ENCODE measurements around the gene SH3RF3. TPM values are rescaled to one million over a fixed set of nuclear protein-coding genes. Genes with fewer than 3 reads are reported as not detected.

Gene SH3RF3
- total RNA-seq, 1 experiment from 2014 or later, result 1.0 TPM

DNA sequence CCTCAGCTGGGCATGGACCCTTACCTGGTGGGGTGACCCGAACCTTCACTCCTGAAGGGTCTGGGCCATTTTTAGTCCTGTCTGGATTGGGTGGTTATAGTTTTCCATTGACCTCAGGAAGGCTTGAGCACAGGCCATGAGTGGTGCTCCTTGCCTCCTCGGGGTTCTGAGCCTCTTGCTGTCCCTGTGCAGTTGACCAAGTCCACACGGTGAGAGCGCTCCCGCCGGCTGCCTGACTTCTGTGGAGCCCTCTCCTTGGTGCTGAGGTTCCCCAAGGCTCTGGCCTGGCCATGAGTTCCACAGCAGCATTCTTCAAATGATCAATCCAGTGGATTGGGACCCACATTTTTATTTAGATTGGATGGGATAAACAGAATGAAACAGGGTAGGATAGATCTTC is 325.3 kb downstream of the SH3RF3 start (continued):
- TF ChIP-seq, protein P1, sequence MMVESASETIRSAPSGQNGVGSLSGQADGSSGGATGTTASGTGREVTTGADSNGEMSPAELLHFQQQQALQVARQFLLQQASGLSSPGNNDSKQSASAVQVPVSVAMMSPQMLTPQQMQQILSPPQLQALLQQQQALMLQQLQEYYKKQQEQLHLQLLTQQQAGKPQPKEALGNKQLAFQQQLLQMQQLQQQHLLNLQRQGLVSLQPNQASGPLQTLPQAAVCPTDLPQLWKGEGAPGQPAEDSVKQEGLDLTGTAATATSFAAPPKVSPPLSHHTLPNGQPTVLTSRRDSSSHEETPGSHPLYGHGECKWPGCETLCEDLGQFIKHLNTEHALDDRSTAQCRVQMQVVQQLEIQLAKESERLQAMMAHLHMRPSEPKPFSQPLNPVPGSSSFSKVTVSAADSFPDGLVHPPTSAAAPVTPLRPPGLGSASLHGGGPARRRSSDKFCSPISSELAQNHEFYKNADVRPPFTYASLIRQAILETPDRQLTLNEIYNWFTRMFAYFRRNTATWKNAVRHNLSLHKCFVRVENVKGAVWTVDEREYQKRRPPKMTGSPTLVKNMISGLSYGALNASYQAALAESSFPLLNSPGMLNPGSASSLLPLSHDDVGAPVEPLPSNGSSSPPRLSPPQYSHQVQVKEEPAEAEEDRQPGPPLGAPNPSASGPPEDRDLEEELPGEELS (CRISPR knock-in tag; IDR thresholded peaks at IDR 0.05), result no peak
- TF ChIP-seq, protein P2, sequence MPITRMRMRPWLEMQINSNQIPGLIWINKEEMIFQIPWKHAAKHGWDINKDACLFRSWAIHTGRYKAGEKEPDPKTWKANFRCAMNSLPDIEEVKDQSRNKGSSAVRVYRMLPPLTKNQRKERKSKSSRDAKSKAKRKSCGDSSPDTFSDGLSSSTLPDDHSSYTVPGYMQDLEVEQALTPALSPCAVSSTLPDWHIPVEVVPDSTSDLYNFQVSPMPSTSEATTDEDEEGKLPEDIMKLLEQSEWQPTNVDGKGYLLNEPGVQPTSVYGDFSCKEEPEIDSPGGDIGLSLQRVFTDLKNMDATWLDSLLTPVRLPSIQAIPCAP (CRISPR knock-in tag; IDR thresholded peaks at IDR 0.05), result no peak

- no peak for ATAC-seq
- Mint-ChIP-seq H3K36me3 (no peaks in the 10 kb centered on the region), H3K27ac (no peak overlapping the region), H3K9me3 (no peaks in the 10 kb centered on the region), H3K27me3 (ENCODE audit: low read depth) (no peaks in the 10 kb centered on the region), H3K4me1 (no peaks in the 10 kb centered on the region), H3K4me3 (no peak overlapping the region)
- DNase-seq (ENCODE audit: low spot score), result no peak
- CTCF ChIA-PET, result no interaction called here
- POLR2A ChIA-PET, result no interaction called here
- TF ChIP-seq, protein P3, sequence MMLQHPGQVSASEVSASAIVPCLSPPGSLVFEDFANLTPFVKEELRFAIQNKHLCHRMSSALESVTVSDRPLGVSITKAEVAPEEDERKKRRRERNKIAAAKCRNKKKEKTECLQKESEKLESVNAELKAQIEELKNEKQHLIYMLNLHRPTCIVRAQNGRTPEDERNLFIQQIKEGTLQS (CRISPR knock-in tag; conservative IDR thresholded peaks at IDR 0.05), result no peak
- TF ChIP-seq, protein P4, sequence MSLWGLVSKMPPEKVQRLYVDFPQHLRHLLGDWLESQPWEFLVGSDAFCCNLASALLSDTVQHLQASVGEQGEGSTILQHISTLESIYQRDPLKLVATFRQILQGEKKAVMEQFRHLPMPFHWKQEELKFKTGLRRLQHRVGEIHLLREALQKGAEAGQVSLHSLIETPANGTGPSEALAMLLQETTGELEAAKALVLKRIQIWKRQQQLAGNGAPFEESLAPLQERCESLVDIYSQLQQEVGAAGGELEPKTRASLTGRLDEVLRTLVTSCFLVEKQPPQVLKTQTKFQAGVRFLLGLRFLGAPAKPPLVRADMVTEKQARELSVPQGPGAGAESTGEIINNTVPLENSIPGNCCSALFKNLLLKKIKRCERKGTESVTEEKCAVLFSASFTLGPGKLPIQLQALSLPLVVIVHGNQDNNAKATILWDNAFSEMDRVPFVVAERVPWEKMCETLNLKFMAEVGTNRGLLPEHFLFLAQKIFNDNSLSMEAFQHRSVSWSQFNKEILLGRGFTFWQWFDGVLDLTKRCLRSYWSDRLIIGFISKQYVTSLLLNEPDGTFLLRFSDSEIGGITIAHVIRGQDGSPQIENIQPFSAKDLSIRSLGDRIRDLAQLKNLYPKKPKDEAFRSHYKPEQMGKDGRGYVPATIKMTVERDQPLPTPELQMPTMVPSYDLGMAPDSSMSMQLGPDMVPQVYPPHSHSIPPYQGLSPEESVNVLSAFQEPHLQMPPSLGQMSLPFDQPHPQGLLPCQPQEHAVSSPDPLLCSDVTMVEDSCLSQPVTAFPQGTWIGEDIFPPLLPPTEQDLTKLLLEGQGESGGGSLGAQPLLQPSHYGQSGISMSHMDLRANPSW (CRISPR knock-in tag; conservative IDR thresholded peaks at IDR 0.05; ENCODE audit: low read depth), result no peak
- TF ChIP-seq HMGA2 (CRISPR knock-in tag; IDR thresholded peaks at IDR 0.05) (no peak), ETV6 (CRISPR knock-in tag; IDR thresholded peaks at IDR 0.05) (no peak), TEAD1 (CRISPR knock-in tag; IDR thresholded peaks at IDR 0.05) (no peak), TEAD4 (CRISPR knock-in tag; IDR thresholded peaks at IDR 0.05) (no peak), ZBTB43 (CRISPR knock-in tag; IDR thresholded peaks at IDR 0.05) (no peak), CBFB (CRISPR knock-in tag; IDR thresholded peaks at IDR 0.05; ENCODE audit: low read depth) (no peak), SP1 (CRISPR knock-in tag; conservative IDR thresholded peaks at IDR 0.05) (no peak), ERG (CRISPR knock-in tag; IDR thresholded peaks at IDR 0.05) (no peak), TCF7 (CRISPR knock-in tag; IDR thresholded peaks at IDR 0.05; ENCODE audit: low read depth) (no peak), JUN (CRISPR knock-in tag; IDR thresholded peaks at IDR 0.05) (no peak), ATF1 (CRISPR knock-in tag; IDR thresholded peaks at IDR 0.05) (no peak), JAZF1 (CRISPR knock-in tag; IDR thresholded peaks at IDR 0.05) (no peak), ZMAT4 (CRISPR knock-in tag; IDR thresholded peaks at IDR 0.05) (no peak)
- TF ChIP-seq, protein P5, sequence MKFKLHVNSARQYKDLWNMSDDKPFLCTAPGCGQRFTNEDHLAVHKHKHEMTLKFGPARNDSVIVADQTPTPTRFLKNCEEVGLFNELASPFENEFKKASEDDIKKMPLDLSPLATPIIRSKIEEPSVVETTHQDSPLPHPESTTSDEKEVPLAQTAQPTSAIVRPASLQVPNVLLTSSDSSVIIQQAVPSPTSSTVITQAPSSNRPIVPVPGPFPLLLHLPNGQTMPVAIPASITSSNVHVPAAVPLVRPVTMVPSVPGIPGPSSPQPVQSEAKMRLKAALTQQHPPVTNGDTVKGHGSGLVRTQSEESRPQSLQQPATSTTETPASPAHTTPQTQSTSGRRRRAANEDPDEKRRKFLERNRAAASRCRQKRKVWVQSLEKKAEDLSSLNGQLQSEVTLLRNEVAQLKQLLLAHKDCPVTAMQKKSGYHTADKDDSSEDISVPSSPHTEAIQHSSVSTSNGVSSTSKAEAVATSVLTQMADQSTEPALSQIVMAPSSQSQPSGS (CRISPR knock-in tag; IDR thresholded peaks at IDR 0.05; ENCODE audit: borderline replicate concordance, low read depth), result no peak
- TF ChIP-seq, protein P6, sequence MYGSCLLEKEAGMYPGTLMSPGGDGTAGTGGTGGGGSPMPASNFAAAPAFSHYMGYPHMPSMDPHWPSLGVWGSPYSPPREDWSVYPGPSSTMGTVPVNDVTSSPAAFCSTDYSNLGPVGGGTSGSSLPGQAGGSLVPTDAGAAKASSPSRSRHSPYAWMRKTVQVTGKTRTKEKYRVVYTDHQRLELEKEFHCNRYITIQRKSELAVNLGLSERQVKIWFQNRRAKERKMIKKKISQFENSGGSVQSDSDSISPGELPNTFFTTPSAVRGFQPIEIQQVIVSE (CRISPR knock-in tag; IDR thresholded peaks at IDR 0.05; ENCODE audit: borderline replicate concordance), result no peak
- TF ChIP-seq, protein P7, sequence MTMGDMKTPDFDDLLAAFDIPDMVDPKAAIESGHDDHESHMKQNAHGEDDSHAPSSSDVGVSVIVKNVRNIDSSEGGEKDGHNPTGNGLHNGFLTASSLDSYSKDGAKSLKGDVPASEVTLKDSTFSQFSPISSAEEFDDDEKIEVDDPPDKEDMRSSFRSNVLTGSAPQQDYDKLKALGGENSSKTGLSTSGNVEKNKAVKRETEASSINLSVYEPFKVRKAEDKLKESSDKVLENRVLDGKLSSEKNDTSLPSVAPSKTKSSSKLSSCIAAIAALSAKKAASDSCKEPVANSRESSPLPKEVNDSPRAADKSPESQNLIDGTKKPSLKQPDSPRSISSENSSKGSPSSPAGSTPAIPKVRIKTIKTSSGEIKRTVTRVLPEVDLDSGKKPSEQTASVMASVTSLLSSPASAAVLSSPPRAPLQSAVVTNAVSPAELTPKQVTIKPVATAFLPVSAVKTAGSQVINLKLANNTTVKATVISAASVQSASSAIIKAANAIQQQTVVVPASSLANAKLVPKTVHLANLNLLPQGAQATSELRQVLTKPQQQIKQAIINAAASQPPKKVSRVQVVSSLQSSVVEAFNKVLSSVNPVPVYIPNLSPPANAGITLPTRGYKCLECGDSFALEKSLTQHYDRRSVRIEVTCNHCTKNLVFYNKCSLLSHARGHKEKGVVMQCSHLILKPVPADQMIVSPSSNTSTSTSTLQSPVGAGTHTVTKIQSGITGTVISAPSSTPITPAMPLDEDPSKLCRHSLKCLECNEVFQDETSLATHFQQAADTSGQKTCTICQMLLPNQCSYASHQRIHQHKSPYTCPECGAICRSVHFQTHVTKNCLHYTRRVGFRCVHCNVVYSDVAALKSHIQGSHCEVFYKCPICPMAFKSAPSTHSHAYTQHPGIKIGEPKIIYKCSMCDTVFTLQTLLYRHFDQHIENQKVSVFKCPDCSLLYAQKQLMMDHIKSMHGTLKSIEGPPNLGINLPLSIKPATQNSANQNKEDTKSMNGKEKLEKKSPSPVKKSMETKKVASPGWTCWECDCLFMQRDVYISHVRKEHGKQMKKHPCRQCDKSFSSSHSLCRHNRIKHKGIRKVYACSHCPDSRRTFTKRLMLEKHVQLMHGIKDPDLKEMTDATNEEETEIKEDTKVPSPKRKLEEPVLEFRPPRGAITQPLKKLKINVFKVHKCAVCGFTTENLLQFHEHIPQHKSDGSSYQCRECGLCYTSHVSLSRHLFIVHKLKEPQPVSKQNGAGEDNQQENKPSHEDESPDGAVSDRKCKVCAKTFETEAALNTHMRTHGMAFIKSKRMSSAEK (CRISPR knock-in tag; IDR thresholded peaks at IDR 0.05; ENCODE audit: borderline replicate concordance), result no peak
These were observed 325.9 kb downstream of the SH3RF3 start for GRCh38 chr2:109454765-109455394.

Data from WTC11 (cell line).